Measurements from ENCODE around the gene DIP2C. TPM values are rescaled to one million over a fixed set of nuclear protein-coding genes. Genes with fewer than 3 reads are reported as not detected.
"Not testable (repeated sequence)": the region's sequence is repeated elsewhere in the genome, so short reads cannot be mapped to it uniquely, and the experiment has no call there.

DIP2C gene
- total RNA-seq, 1 donor from 2014 or later = 5.1 TPM

DNA sequence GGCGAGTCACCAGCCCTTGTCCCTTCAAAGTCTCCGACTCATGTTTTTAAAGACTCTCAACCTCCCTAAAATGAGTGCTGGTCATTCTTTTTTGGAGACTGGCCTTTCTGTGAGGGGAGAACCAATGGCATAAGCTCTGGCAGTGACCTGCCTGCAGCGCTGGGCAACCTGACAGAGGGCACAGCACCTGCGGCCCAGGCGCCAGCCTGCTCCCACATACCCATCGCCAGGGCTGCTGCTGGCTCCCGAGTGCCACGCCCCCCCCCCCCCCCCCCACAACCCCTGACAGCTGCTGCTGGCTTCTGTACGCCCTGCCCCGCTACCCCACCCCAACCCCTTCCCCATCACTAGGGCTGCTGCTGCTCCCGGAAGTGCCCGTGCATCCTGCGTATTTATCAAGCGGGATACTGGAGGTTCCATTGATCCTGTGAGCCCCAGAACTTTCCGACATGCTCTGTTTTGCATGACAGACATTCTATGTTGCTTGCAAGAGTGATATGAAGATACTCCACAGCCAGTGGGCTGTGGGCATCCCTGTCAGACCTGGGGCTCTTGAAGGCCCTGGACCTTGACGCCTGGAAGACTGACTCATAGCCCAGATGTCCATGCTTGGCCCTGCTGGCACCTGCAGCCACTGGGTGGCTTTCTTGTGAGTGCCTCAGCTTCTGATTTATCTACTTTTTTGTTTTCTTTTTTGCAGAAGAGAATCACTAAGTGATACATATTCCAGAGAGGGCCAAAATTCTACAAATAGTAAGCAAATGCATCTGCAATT, 310.4 kb downstream of the DIP2C start:
- DNase-seq (ENCODE audit: low read depth, low spot score) = no peak

DNA sequence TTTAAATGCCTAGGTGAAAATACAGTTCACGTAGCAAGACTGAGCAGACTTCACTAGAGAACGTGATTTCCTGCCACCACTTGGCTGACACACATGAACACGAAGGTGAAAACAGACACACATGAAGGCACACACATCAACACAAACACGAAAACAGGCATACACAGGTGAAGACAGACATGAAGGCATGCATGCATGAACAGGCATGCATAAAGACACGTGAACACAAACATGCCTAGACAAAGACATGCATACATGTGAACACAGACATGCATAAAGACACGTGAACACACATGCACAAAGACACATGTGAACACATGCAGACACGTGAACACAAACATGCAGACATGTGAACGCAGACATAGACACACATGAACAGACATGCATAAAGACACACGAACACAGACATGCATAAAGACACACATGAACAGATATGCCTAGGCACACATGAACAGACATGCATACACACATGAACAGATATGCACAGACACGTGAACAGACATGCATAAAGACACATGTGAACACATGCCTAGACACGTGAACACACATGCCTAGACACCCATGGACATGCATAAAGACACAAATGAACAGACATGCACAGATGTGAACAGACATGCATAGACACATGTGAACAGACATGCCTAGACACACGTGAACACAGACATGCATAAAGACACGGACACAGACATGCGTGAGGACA, 311.1 kb downstream of the DIP2C start:
- DNase-seq (ENCODE audit: low read depth, low spot score) = no peak

DNA sequence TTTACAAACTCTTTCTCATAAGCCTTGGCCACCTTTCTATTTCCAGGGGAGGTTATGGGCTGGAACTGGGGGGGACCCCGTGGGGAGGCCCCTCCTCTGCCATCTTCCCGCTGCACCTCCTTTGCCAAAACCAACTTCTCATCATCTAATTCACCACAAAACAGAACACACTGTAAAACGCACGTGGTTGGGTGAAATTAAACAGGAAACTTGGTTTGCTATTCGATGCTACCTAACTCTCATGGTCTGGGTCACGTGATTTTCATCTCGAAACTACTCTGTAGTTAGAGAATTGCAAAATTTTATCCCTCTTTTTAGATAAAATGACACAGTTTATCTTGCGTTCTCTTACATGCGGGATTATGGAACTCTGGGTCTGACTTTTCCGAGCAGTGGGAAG, 312.2 kb downstream of the DIP2C start:
- DNase-seq (ENCODE audit: low read depth, low spot score) = no peak

DNA sequence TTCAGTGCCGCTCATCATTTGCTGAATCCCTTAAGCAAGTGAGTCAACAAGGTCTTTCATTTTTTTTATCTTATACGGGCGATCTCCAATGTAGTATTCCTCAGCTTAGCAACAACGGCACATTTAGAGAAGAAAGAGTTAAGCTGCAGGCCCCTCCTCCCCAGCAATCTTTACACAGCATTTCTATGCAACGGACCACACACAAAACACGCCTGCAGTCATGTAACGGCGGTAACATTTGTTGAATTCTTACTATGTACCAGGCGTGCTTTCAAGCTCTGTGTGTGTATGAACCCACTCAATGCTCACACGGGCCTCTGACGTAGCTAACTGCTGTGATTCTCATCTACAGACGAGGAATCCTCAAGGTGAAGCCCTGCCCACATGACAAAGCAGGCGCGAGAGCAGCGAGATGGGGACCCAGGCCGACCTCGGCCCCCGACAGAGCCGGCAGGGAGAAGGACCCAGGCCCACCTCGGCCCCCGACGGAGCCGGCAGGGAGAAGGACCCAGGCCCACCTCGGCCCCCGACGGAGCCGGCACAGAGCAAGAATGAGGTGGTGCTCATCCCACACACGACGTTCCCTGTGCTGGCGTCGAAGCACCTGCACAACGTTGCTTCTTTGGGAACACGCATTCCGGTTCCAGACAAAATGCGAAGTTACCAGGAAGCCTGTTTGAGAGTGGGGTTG, 313.5 kb downstream of the DIP2C start:
- no peak for DNase-seq (ENCODE audit: low read depth, low spot score)

DNA sequence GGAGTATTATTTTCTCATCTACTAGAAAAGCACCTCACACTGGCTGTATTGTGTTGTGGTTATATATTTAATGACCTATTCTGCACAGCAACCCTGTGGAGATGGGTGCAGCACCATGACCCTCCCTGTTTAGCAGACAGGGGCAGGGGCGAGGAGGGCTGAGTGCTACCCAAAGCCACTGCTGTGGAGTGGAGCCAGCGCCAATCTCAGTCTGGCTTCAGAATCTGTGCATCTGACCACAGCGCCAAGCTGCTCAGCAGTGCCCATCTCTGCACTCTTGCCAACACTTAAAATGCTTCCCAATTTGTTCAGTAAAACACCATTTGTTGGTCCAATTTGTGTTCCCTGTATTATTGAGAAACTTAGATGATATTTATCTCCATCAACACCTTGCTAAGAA, 315.1 kb downstream of the DIP2C start:
- DNase-seq (ENCODE audit: low read depth, low spot score) = no peak

DNA sequence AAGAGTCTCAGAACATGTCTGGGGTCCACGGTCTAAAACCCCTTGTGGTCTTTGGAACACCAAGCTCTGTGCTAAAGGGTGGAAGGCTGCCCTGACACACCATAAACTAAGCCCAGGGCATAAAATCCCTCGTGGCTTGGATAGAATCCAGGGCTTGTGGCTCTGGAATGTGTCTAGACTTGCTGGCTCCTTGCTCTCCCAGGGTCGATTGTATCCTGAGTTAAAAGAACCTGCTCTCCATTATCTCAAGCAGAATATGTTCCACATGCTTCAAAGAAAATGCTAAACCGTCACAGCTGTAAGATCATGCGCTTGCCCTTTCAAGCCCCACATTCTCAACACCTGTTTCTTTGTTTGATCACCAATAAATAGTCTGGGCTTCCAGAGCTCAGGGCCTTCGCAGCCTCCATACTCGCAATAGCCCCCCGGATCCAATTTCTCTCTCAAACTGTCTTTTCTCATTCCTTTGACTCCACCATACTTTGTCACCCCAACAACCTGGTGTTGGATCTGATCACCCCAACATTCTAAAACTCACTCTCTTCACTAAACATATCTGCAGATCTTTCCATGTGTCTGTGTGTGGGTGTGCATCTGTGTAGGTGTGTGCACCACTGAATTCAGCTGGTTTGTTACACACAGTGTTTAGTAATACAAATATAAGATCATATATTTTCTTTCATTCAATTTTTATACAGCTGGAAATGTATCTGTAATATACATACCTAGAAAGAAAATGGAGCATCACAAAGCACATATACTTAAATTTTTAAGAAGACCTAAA, 315.8 kb downstream of the DIP2C start:
- DNase-seq (ENCODE audit: low read depth, low spot score) = no peak

DNA sequence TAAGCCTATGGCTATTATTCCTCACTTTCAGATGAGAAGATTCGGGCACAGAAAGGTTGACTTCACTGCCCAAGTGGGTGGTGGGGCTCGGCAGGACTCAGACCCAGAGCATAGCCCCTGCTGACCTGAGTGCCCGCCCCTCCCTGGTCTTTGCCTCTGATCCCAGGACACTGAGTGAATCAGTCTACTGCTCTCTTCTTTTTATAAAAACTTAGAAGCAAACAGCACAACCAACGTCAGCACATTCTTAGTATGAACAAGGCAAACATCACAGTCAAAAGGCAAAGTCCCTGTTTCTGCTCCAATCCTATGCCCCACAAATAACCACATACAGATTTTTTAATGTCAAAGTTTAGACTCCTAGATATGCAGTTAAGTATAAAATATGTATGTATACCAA, 316.5 kb downstream of the DIP2C start:
- no peak for DNase-seq (ENCODE audit: low read depth, low spot score)

DNA sequence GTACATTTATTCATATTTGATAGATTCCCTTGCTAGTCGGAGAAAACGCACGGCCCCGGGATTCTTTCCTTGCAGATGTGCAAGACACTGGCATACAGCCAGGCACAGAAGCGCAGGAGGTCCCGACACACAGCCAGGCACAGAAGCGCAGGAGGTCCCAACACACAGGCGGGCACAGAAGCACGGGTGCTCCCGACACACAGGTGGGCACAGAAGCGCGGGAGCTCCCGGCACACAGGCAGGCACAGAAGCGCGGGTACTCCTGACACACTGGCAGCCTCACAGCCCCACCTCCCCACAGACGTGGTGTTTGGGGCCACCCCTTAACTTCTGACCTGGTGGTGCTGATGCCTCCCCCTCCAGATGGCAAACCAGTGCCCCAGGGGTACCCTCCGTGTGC, 316.9 kb downstream of the DIP2C start:
- DNase-seq (ENCODE audit: low read depth, low spot score) = no peak

DNA sequence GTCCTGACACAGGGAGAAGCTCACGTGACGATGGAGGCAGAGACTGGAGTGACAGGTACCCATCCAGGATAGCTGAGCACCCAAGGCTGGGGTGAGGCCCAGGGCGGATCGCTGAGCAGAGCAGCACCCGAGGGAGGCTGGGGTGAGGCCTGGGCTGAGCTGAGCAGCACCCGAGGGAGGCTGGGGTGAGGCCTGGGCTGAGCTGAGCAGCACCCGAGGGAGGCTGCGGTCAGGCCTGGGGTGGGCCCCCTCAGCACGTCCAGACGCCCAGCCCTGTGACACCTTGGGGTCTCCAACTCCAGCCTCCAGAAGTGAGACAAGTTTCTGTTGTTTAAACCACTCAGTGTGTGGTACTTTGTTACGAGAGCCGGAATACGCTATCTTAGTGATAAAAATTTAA, 318.0 kb downstream of the DIP2C start:
- DNase-seq (ENCODE audit: low read depth, low spot score) = no peak

DNA sequence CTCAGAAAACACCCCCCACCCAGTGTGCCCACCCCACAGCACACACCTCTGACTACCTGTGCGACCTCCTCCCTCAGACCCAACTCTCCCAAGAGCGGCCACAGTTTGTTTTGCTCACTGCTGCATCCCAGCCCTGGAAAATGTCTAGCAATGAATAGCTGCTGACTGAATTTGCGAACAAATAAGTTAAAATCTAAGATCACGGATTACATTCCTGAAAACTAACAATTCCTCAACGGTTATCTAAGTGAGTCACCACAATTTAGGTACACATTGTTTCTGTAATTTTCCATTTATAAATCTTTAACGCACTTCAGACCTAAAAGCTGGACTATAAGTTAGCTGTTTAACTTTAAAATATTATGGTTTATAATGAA, 319.0 kb downstream of the DIP2C start:
- no peak for DNase-seq (ENCODE audit: low read depth, low spot score)

DNA sequence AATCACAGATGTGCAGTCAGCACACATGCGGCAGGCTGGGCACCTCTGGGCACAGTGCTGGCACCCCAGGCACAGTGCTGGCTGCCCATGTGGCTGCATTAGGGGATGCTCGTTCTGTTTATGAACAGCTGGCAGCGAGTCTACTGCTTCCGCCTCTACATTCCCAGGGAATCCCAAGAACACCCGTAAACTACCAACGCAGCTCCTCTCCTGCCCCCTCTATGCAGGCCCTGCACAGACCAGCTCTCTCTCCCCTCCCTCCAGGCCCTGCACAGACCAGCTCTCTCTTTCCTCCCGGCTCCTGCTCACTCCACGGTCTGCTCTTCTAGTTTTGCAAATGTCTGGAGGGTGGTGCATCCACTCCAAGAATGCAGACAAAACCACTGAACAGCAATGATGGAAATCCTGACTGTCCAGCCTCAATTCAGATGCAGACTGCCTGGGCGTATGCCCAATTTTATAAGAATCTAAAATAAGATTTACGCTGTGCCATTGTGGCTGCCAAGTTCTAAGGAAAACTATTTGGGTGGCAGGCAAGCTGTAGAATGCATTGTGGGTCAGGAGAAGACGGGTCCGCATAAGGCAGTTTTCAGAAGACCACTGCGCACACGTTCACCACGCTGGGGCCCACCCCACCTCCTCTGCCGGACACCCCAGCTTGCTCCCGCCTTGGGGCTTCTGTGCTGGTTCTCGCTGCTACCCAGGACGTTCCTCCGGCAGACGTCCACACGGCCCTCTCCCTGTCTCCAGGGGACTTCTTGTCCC, 319.6 kb downstream of the DIP2C start:
- no peak for DNase-seq (ENCODE audit: low read depth, low spot score)

DNA sequence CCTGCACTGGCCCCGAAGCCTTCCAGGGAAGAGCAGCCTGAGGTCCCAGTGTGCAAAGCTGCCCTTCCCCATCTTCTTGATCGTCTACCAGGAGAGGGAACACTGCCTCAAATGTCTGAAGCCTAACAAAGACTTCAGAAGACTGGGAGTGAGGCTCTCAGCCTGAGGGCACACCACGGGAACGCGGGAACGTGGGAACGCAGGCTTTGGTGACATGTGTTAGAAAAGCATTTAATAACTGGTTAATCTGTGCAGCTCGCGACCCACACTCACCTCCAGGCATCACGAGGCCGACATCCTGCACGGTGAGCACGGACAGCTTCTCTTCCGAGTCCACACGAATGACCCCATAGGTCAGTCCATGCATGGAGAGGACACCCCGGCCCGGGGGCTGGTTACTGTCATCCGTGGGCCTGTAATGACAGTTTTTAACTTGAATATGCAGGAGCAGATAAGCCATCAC, 320.2 kb downstream of the DIP2C start:
- no peak for DNase-seq (ENCODE audit: low read depth, low spot score)

DNA sequence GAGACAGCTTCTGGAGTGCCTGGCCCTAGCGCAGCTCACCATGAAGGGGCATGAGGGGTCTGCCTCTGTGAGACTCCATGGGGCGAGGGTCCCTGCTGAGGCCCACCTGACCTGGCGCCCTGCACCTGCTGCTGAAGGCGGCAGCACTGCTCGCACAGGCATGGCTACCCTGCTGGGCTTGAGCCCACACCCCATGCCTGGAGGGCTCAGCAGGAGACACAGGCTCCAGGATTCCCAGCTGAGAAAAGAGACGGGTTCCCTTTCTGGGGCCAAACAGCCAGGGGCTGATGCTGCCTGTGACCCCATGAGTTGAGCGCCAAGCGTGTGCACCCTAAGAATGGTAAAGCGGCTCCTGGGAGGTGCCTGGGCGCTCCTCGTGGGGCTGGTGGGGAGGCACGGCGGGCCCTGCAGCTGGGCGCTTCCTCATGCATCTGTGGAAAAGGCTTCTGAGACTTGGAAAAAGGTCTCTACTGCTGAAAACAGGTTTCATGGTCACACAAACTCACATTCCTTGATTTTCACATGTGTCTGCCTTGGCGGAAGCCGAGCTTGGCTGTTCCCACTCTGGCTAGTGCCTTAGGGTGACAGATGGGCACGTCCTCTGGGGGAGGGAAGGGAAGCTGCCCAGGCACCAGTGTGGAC, 320.8 kb downstream of the DIP2C start:
- no peak for DNase-seq (ENCODE audit: low read depth, low spot score)

DNA sequence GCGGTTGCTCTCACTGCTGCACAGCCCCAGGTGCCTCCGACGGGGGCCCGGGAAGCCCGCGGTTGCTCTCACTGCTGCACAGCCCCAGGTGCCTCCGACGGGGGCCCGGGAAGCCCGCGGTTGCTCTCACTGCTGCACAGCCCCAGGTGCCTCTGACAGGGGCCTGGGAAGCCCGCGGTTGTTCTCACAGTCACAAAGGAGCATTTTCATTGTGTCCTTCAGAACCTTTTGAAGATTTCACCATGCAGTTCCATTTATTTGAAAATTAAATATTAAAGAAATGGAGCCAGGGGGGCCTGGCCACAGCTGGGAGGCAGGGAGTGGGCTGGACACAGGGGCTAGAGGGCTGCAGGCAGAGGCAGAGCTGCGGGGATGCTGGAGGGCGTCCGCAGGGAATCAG, 321.4 kb downstream of the DIP2C start:
- DNase-seq (ENCODE audit: low read depth, low spot score) = not testable (repeated sequence)

DNA sequence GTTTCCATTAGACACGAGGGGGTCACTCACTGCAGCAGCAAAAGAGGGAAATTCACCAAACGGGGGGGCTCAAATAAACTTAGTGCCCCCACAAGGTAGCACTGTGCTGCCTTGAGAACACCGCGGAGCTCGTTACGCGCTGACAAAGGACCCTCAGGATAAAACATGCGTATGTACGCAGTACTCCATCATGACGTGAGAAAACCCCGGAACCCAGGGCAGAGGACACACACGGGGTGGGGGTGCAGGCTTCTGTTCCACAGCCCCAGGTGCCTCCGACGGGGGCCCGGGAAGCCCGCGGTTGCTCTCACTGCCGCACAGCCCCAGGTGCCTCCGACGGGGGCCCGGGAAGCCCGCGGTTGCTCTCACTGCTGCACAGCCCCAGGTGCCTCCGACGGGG, 321.8 kb downstream of the DIP2C start:
- no peak for DNase-seq (ENCODE audit: low read depth, low spot score)

DNA sequence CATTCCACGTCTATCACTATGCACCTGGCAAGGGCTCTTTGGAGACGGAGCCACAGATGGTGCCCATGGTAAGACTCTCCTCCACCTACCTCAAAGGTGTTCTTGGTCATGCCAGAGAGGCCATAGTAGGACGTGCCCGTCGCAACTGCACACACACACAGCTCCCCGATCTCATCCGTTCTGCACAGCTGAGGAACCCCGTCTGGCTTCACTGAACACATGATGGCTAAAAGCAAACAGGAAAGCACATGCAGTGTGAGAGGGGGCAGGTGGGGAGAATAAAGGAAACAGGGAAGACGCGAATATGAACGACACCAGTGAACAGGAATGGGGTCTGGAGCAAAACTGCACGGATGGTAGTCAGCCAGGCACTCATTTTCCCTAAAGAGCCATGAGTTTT, 323.3 kb downstream of the DIP2C start:
- no peak for DNase-seq (ENCODE audit: low read depth, low spot score)

DNA sequence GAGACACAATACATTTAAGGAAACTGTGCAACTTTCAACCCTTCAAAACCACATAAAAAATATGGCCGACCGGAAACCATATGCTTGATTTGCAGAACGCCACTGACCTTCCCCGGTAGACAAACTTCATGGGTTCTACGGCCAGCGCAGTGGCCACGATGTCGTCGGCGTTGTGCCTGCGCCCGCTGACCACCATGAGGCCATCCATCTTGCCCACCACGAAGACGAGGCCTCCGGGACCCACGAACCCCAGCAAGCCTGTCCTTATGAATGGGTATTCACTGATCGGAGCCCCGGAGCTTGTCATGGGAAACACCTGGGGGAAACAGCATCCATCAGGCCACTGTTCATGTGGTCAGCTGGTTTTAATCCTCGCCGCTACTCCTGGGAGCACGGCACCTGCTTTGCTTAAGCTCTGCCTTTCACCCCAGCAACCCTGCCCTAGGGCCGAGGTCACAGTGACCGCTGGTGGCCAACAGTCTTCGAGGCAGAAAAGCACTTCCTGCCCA, 325.1 kb downstream of the DIP2C start:
- no peak for DNase-seq (ENCODE audit: low read depth, low spot score)

DNA sequence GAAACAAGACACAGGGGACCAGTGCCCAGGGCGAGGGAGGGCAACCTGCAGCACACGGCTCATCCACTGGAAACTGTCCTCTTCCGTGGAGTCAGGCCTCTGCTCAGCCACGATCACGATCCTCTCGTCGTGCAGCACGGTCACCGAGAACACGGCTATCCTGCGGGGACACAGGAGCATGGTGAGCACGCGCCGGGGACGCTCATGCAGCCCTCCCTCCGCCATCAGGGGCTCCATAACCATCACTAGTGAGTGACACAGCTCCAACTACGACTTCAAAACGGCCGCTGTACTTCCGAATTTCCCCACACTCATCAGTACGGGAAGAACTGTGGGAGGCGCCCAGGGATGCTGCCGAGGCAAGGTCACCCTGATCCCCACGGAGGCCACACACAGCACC, 326.3 kb downstream of the DIP2C start:
- no peak for DNase-seq (ENCODE audit: low read depth, low spot score)

DNA sequence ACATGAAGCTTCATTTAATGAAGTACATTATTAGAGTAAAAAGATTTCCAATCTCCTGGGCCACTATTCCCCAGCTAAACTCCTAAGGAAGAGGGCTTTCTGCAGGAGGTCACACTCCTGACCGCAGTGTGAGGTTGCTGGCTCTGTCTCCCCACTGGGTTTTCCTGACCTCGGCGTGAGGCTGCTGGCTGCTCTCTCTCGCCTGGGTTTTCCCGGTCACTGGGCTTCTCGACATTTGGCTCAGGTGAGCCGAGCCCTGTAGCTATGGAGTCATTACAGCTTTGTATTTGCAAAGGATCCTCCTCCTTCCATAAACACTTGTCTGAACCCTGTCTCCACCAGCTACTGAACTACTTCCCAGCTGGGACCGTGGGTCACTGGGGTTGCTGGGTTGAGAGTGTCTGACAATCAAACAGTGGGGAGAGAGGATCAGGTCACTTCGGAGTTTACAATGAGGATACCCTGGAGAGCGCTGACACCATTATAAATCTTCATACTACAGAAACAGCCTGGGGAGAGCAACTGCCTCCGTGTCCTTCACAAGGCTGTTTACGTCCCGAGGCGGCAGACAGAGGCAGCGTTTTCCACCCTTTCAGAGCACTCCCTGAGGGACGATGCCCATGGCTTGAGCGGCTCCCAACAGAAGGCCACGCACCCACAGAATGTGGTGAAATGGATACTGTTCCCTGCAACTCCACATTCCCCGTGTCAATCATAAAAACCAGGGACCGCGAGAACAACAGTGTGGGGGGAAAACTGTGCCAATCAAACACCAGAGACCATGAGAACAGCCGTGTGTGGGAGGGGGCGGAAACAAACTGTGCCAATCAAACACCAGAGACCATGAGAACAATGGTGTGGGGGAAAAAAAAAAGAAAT, 328.0 kb downstream of the DIP2C start:
- no peak for DNase-seq (ENCODE audit: low read depth, low spot score)

All from pulmonary artery endothelial cell (primary cell).